Mesendoderm (in vitro differentiated cells): ENCODE measurements around the gene OCRL.

Experiments
- DNase-seq: peaks from one replicate; pipeline ENCODE4 v3.0.0; 2013
- H2AK5ac ChIP-seq: 2 replicates; pipeline ENCODE4 v1.6.1; 2013; ENCODE audit warnings: low read length, inconsistent platforms
- H2BK120ac ChIP-seq: 2 replicates; pipeline ENCODE4 v1.6.1; 2013; ENCODE audit warnings: low read depth, mild to moderate bottlenecking, low read length, moderate library complexity, mixed read lengths
- H2BK15ac ChIP-seq: replicated peaks from 2 replicates; pipeline ENCODE4 v1.6.1; 2013; ENCODE audit warnings: low read depth, mild to moderate bottlenecking, moderate library complexity
- H2BK5ac ChIP-seq: 2 replicates; pipeline ENCODE4 v1.6.1; 2013; ENCODE audit warnings: low read length, inconsistent platforms
- H3K18ac ChIP-seq: 2 replicates; pipeline ENCODE4 v1.6.1; 2013; ENCODE audit warnings: mild to moderate bottlenecking, low read length, mixed read lengths
- H3K23ac ChIP-seq: one replicate; pipeline ENCODE4 v1.6.1; 2013; ENCODE audit warnings: low read length
- H3K27ac ChIP-seq: 2 replicates; pipeline ENCODE4 v1.5.1; 2013; ENCODE audit warnings: low read depth, mild to moderate bottlenecking, inconsistent platforms, low read length, moderate library complexity
- H3K27me3 ChIP-seq: 2 replicates; pipeline ENCODE4 v1.6.1; 2013; ENCODE audit warnings: low read length, control low read depth, mild to moderate bottlenecking, inconsistent platforms; ENCODE audit not compliant: insufficient read depth, poor library complexity
- H3K36me3 ChIP-seq: 2 replicates; pipeline ENCODE4 v1.6.1; 2013; ENCODE audit warnings: low read length, inconsistent platforms; ENCODE audit not compliant: control insufficient read depth, insufficient read depth
- H3K4ac ChIP-seq: one replicate; pipeline ENCODE4 v1.6.1; 2013; ENCODE audit warnings: low read depth, mild to moderate bottlenecking, low read length, moderate library complexity
- H3K4me1 ChIP-seq: 2 replicates; pipeline ENCODE4 v1.6.1; 2013; ENCODE audit warnings: low read depth, low read length, inconsistent platforms; ENCODE audit not compliant: control insufficient read depth
- H3K4me2 ChIP-seq: 2 replicates; pipeline ENCODE4 v1.6.1; 2013; ENCODE audit warnings: low read length
- H3K4me3 ChIP-seq: 2 replicates; pipeline ENCODE4 v1.5.1; 2013; ENCODE audit warnings: mild to moderate bottlenecking, low read length
- H3K56ac ChIP-seq: one replicate; pipeline ENCODE4 v1.6.1; 2013; ENCODE audit warnings: low read length
- H3K79me1 ChIP-seq: 2 replicates; pipeline ENCODE4 v1.6.1; 2013; ENCODE audit warnings: low read length, inconsistent platforms
- H3K79me2 ChIP-seq: 2 replicates; pipeline ENCODE4 v1.6.1; 2013; ENCODE audit warnings: mild to moderate bottlenecking, low read length; ENCODE audit not compliant: control insufficient read depth, insufficient read depth
- H3K9ac ChIP-seq: 2 replicates; pipeline ENCODE4 v1.6.1; 2013; ENCODE audit warnings: low read length, inconsistent platforms
- H4K5ac ChIP-seq: one replicate; pipeline ENCODE4 v1.6.1; 2013; ENCODE audit warnings: low read length
- H4K8ac ChIP-seq: one replicate; pipeline ENCODE4 v1.6.1; 2013; ENCODE audit warnings: low read depth, mild to moderate bottlenecking, control low read depth, low read length, moderate library complexity
- WGBS: extraction: QIAGEN DNeasy Blood & Tissue Kit; methylation state at CpG from one replicate; pipeline ENCODE4 v1.1.7; 2013; ENCODE audit warnings: low lambda C conversion rate, missing lambda C conversion rate; ENCODE audit not compliant: insufficient coverage; ENCODE audit errors: extremely low coverage; 5-methylcytosine and 5-hydroxymethylcytosine counted together

OCRL gene

DNA sequence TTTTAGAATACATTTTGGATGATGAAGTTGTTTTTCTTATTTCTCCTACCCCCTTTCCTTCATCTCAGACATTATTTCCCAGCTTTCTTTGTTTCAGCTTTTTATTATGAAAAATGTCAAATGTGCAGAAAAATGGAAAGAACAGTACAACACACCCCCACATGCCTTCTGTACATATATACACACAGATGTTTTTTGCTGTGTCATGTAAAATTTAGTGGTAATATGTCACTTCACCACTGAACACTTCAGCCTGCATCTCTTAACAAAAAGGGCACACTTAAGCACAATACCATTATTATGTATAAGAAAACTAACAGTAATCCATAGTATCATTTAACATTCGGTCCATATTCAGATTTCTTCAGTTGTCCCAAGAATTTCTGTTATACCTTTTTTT lies 37.8 kb downstream of the OCRL start:
- Histone ChIP-seq H2BK120ac (no peak overlapping the region), H3K4me2 (no peak overlapping the region), H3K27ac (no peak overlapping the region), H3K23ac (no peak overlapping the region), H2BK15ac (no peak overlapping the region), H4K8ac (no peak overlapping the region), H2BK5ac (no peak overlapping the region), H3K79me2 (no peaks in the 10 kb centered on the region), H3K18ac (no peak overlapping the region), H3K79me1 (no peaks in the 10 kb centered on the region), H2AK5ac (no peak overlapping the region), H3K27me3 (no peaks in the 10 kb centered on the region), H3K36me3 (no peaks in the 10 kb centered on the region), H3K56ac (no peak overlapping the region), H3K4me3 (no peak overlapping the region), H3K4me1 (no peaks in the 10 kb centered on the region), H3K9ac (no peak overlapping the region), H3K4ac (no peak overlapping the region), H4K5ac (no peak overlapping the region)
- DNase-seq: no peak
- no CpG with 5 or more reads among the region's 1 CpG for WGBS

DNA sequence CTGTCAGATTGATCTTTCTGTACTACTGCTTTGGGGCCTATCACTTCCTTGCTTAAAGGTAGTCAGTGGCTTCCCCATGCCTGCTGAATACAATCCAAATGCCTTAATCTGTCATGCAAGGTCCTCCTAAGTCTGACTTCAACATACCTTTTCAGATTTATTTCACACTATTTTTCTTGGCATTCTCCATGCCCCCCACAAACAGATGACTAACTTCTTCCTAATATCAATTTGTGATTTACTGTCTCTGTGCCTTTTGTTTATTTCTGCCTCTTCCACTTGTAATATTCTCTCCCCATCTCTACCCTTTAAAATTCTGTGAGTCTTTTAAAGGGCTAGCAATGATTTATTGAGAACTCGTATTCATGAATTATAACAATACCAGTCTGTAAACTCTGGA lies 41.8 kb downstream of the OCRL start:
- Histone ChIP-seq H2BK15ac (no peak overlapping the region), H2AK5ac (no peak overlapping the region), H3K23ac (no peak overlapping the region), H3K4me2 (no peak overlapping the region), H4K8ac (no peak overlapping the region), H3K27me3 (no peaks in the 10 kb centered on the region), H3K4ac (no peak overlapping the region), H3K18ac (no peak overlapping the region), H3K9ac (no peak overlapping the region), H3K4me1 (no peaks in the 10 kb centered on the region), H3K27ac (no peak overlapping the region), H2BK5ac (no peak overlapping the region), H2BK120ac (no peak overlapping the region), H3K79me1 (no peaks in the 10 kb centered on the region), H3K4me3 (no peak overlapping the region), H3K79me2 (no peaks in the 10 kb centered on the region), H3K36me3 (no peaks in the 10 kb centered on the region), H3K56ac (no peak overlapping the region), H4K5ac (no peak overlapping the region)
- no CpG with 5 or more reads among the region's 1 CpG for WGBS
- no peak for DNase-seq

DNA sequence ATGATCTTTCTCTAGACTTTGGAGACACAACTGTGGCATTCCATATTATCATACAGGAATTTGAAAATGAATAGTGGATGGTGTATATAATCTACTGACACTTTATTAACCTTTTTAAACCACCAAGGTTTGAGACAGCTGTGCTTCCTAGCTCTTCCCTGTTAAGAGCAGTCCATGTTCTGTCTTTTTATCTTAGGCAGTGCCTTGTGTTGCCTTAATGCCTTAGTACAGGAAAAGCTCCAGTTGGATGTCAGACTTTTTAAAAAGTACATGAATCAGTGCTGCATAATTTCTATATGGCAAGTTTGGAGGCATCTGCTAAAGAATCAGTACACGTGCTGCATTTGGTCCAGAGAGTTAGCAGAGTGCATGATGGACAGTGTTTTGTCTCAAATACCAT lies 45.1 kb downstream of the OCRL start:
- no peak overlapping the region for H2BK15ac ChIP-seq
- H3K4me1 ChIP-seq: no peaks in the 10 kb centered on the region
- H3K27ac ChIP-seq: no peak overlapping the region
- H3K56ac ChIP-seq: no peak overlapping the region
- no peaks in the 10 kb centered on the region for H3K27me3 ChIP-seq
- H3K4ac ChIP-seq: no peak overlapping the region
- H3K4me3 ChIP-seq: no peak overlapping the region
- no peak for DNase-seq
- H4K5ac ChIP-seq: no peak overlapping the region
- no peaks in the 10 kb centered on the region for H3K79me2 ChIP-seq
- no peak overlapping the region for H3K18ac ChIP-seq
- no peak overlapping the region for H4K8ac ChIP-seq
- no peak overlapping the region for H3K9ac ChIP-seq
- no peak overlapping the region for H3K23ac ChIP-seq
- WGBS: no CpG with 5 or more reads among the region's 1 CpG
- no peak overlapping the region for H3K4me2 ChIP-seq
- H2AK5ac ChIP-seq: no peak overlapping the region
- H3K79me1 ChIP-seq: no peaks in the 10 kb centered on the region
- H2BK120ac ChIP-seq: no peak overlapping the region
- H2BK5ac ChIP-seq: no peak overlapping the region
- no peaks in the 10 kb centered on the region for H3K36me3 ChIP-seq

DNA sequence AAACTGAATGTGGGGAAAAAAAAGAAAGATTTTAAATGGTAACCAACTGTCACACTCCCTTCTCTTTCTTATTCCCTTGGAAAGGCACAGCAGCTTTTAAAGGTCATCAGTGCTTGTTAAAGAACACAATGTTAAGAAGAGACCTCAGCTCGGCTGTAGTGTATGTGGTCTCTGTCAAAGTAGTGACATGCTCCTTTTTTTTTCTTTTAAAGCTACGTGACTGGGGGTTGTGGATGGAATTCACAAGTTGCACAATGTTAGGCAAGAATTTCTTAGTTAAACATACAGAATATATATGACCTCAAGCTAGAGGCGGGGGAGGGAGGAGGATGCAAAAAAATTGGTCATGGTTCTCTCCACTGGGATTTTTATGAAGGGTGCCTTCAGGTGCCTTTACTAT lies 45.6 kb downstream of the OCRL start:
- DNase-seq: no peak
- Histone ChIP-seq H3K56ac (no peak overlapping the region), H4K5ac (no peak overlapping the region), H3K4me2 (no peak overlapping the region), H3K9ac (no peak overlapping the region), H3K4me3 (no peak overlapping the region), H3K79me2 (no peaks in the 10 kb centered on the region), H3K27me3 (no peaks in the 10 kb centered on the region), H3K18ac (no peak overlapping the region), H2BK120ac (no peak overlapping the region), H3K27ac (no peak overlapping the region), H3K36me3 (no peaks in the 10 kb centered on the region), H4K8ac (no peak overlapping the region), H3K23ac (no peak overlapping the region), H3K79me1 (no peaks in the 10 kb centered on the region), H3K4me1 (no peaks in the 10 kb centered on the region), H3K4ac (no peak overlapping the region), H2BK15ac (no peak overlapping the region), H2AK5ac (no peak overlapping the region), H2BK5ac (no peak overlapping the region)
- WGBS: no CpG with 5 or more reads among the region's 3 CpGs

DNA sequence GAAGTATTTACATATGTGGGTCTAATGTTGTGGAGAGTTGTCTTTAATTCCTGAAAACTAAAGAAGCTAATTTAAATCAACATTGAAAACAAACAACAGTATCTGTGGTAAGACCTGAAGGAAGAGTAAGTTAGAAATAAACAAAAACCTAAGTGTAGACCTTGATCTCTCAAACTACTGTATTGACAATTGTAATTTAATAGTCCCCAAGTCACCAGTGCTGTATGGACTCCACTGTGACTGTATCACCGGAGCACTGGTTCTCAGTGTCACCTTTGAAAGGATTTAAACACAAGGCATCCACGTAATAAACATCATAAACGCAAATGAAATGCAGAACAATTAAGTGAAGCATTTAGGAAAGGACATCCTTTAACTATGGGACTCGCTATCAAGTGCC lies 46.4 kb downstream of the OCRL start:
- no peak overlapping the region for H2AK5ac ChIP-seq
- H2BK120ac ChIP-seq: no peak overlapping the region
- no peaks in the 10 kb centered on the region for H3K79me2 ChIP-seq
- H4K8ac ChIP-seq: no peak overlapping the region
- no peak overlapping the region for H3K27ac ChIP-seq
- no peak overlapping the region for H3K9ac ChIP-seq
- H3K27me3 ChIP-seq: no peaks in the 10 kb centered on the region
- no peak overlapping the region for H3K23ac ChIP-seq
- no peaks in the 10 kb centered on the region for H3K4me1 ChIP-seq
- no CpG with 5 or more reads among the region's 4 CpGs for WGBS
- DNase-seq: no peak
- H3K4me2 ChIP-seq: no peak overlapping the region
- no peak overlapping the region for H3K56ac ChIP-seq
- H3K18ac ChIP-seq: no peak overlapping the region
- H3K36me3 ChIP-seq: no peaks in the 10 kb centered on the region
- H4K5ac ChIP-seq: no peak overlapping the region
- no peak overlapping the region for H2BK15ac ChIP-seq
- no peak overlapping the region for H3K4me3 ChIP-seq
- no peaks in the 10 kb centered on the region for H3K79me1 ChIP-seq
- no peak overlapping the region for H3K4ac ChIP-seq
- no peak overlapping the region for H2BK5ac ChIP-seq

DNA sequence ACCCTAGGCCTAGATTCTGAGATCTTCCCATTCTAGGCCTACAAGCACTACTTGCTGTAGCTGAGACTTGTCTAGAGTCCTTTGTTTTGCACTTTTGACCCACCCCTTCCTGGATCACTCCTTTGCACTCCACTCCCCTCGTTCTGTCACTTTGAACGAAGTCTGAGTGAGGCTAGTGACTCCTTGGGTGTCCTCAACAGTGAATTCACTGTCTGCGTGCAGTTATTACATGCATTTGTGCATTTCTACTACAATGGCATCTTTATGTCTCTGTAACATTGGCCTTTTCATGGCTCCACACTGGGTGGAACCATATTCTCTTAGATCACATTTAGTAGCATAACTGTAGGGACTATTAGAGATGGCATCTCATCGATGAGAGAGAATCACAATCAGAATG lies 50.5 kb downstream of the OCRL start:
- no peak overlapping the region for H3K9ac ChIP-seq
- H3K23ac ChIP-seq: no peak overlapping the region
- no peak overlapping the region for H2BK5ac ChIP-seq
- H3K79me2 ChIP-seq: no peaks in the 10 kb centered on the region
- no peaks in the 10 kb centered on the region for H3K4me1 ChIP-seq
- H3K79me1 ChIP-seq: no peaks in the 10 kb centered on the region
- no peak overlapping the region for H4K5ac ChIP-seq
- H2AK5ac ChIP-seq: no peak overlapping the region
- no peak overlapping the region for H3K27ac ChIP-seq
- H3K36me3 ChIP-seq: no peaks in the 10 kb centered on the region
- no peak overlapping the region for H4K8ac ChIP-seq
- no peaks in the 10 kb centered on the region for H3K27me3 ChIP-seq
- no peak overlapping the region for H3K56ac ChIP-seq
- no peak for DNase-seq
- no peak overlapping the region for H2BK15ac ChIP-seq
- H3K18ac ChIP-seq: no peak overlapping the region
- H3K4ac ChIP-seq: no peak overlapping the region
- H3K4me3 ChIP-seq: no peak overlapping the region
- WGBS: no CpG with 5 or more reads among the region's 4 CpGs
- no peak overlapping the region for H2BK120ac ChIP-seq
- H3K4me2 ChIP-seq: no peak overlapping the region
